HG02870 (cell line): ENCODE measurements around the gene CISH.

Experiments used
- ATAC-seq: cut with Tn5 transposase; IDR thresholded peaks from one replicate; pipeline ENCODE4 v1.9.1; 2021; ENCODE audit warnings: mild to moderate bottlenecking, moderate library complexity; ENCODE audit not compliant: unreplicated experiment

Gene CISH

GRCh38 chr3:50600141-50600753 is 11.3 kb downstream of the CISH start:
- no peak for ATAC-seq

DNA sequence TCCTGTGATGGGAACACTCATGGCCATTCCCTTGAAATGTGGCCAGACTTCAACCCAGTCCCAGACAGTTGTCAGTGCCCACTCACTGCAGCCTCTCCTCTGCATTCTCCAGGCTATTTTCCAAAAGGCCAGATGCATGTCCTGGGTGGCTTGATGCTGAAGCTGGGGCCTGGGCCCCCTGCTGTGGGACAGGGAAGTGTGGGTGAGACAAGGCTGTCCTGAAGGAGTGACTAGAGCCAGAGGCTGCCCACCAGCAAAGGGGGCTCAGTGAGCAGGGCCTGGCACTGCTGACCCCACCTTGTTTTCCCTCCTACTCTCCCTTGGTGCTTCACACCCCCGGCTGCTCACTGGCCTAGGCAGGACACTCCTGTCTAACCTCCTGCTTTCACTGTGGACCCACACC is 11.9 kb downstream of the CISH start:
- no peak for ATAC-seq

DNA sequence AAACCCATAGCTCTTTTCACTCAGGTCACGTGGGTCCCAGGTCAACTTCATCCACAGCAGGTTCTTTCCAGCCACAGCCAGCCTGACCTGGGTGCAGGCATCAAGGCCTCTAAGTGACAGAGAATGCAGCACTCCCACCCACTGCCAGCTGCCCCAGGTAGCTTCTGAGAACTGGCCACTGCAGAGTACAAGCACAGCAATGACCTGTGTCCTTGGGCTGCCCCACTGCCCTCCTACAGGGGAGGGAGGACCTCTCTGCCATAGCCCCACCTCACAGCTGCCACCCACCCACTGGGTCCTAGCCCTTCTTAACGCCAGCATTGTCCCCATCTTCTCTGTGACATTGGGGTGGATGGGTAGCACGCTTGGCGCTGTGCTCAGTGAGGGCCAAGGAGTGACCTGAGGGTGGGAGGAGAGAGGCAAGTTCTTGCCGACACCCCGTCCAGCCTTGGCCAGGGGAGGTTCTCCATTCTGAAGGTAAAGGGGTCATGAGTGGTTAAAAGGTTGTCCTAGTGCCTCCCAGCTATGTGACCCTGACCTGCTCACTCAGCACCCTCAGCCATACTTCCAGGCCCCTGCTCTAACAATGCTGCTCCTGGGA is 12.4 kb downstream of the CISH start:
- ATAC-seq = no peak

GRCh38 chr3:50594253-50594785 is 17.3 kb downstream of the CISH start:
- no peak for ATAC-seq

DNA sequence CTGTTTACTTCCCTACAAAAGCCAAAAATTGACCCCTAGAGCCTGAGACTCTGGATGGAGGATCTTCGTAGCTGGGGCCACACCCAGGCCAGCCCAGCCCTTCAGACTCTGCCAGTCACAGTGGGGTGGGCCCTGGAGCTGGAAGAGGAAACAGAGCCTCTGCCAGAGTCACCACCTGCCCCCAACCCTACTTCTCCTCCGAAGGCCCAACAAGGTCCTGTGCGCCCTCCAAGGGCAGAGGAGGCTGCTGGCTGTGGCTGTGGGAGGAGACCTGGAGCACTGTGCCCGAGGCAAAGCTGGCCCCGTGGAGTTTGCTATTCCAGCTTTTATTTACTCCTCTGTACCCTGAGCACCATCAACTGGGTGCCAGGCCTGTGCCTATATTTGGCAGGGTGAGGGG is 19.0 kb downstream of the CISH start:
- ATAC-seq = no peak

- no peak for ATAC-seq
Measured at GRCh38 chr3:50591196-50591741, 20.3 kb downstream of the CISH start.

- no peak for ATAC-seq
Measured at GRCh38 chr3:50588759-50589433, 22.7 kb downstream of the CISH start.

DNA sequence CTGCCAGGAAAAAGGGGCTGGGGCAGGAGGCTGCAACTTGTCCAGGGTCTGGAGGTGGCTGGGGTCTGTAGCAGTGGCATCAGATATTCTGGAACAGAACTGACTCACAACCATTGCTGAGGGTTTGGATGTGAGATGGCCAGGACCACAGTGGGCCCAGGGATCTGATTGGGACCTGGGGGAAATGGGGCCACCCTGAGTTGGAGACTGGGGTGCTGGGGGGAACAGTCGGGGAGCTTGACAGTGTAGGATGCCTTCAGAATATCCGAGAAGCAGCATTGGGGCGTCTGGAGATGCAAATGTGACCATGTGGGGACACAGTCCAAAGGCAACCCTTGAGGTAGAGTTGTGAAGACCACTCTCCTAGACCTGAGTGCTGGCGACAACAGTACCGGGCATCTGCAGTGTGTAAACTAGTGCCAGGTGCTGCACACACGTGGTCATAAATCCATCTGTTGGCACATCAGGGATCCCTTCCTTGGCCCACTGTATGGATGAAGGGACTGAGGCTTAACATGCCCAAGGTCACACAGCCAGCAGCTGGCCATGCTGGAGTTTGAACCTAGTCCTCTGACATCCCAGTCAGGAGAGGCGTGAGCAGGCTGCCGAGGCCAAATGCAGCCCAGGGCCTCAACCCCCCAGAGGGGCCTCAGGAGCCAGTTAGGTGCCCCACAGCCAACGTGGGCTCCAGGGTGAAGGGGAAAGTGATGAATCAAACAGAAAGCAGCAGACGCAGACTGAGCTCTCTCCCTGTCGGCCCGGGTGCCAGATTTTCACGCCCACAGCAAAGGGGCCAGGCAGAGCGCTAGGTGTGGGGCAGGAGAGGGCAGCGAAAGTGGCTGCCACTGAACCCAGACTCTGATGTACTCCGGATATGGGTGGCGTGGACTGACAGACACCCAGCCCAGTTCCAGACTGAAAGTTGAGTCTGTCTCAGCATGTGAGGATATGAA is 23.5 kb downstream of the CISH start:
- no peak for ATAC-seq

GRCh38 chr3:50587373-50587772 is 24.2 kb downstream of the CISH start:
- no peak for ATAC-seq

DNA sequence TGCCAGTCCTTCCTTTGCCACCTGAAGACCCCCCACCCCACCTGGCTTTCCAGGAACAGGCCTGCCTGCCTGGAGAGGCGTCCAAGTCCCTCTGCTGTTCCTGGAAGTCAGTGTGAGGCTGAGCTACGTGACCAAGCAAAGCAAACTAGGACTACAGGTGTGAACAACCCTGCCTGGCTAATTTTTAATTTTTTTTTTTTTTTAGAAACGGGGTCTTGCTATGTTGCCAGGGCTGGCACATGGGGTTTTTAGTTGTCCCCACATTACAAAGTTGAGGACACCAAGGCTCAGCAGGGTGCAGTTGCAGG is 24.9 kb downstream of the CISH start:
- ATAC-seq = no peak

- no peak for ATAC-seq
Measured at GRCh38 chr3:50585919-50586762, 25.4 kb downstream of the CISH start.

DNA sequence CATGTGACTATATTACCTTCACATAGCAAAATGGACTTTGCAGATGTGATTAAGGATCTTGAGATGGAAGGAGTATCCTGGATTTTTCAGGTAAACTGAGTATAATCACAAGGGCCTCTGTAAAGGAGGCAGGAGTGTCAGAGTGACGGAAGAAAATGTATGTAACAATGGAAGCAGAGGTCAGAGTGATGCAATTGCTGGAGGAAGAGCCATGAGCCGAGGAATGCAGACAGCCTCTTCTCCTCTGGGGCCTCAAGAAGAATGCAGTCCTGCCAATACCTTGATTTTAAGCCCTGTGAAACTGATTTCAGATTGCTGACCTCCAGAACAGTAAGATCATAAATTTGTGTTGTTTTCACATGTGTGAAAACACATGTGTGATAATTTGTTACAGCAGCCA is 27.2 kb downstream of the CISH start:
- ATAC-seq = no peak

DNA sequence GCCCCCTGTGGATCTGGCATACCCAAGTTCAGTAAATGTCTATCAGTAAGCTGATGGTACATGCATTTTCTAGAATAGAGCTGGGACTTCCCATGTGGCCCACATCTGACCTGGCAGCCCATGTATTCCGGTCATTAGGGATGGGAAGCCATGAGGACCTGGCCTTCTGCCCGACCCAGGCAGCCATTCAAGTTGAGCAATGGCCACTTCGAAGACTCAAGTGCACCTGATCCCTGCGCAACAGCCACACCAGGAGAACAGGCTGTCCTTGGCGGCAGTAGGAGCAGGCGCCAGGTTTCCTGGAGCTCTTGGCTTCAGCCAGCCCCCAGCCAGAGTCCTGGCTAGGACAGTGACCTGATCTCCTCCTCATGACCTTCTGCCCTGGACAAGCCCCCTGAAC is 27.7 kb downstream of the CISH start:
- ATAC-seq = no peak

GRCh38 chr3:50582083-50582482 is 29.5 kb downstream of the CISH start:
- no peak for ATAC-seq

DNA sequence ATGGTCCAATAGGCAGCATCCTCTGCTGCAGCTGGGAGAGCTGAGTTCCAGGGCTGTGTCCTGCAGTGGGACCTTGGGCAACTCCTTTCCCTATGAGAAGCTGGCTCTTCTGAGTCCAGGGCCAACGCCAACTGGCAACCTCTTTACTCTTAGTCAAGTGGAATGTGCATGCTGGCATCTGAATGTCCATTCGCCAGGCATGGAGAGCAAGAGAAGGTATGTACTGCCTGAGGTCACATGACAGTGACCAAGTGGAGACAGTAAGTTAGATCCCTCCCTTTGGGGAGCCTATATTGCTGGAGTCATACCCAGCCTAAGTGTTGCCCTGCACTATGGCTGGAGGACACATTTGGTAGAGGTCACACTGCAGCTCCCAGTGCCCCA is 30.1 kb downstream of the CISH start:
- ATAC-seq = no peak

GRCh38 chr3:50580683-50581458 is 30.7 kb downstream of the CISH start:
- ATAC-seq = no peak

- no peak for ATAC-seq
Measured at GRCh38 chr3:50577348-50577747, 34.2 kb downstream of the CISH start.

- no peak for ATAC-seq
Measured at GRCh38 chr3:50575372-50575771, 36.2 kb downstream of the CISH start.

GRCh38 chr3:50574444-50574831 is 37.1 kb downstream of the CISH start:
- ATAC-seq = no peak
